ENCODE data around the gene PHF14. TPM values are rescaled to one million over a fixed set of nuclear protein-coding genes. Genes with fewer than 3 reads are reported as not detected.

PHF14 gene
- total RNA-seq, 1 experiment from 2014 or later: 35.4 TPM

GRCh38 chr7:11009631-11010030, 36.0 kb downstream of the PHF14 start:
- Histone ChIP-seq H3K4me2 (ENCODE audit: low read length) (no peak overlapping the region), H3K27ac (ENCODE audit: low read length) (no peak overlapping the region), H3K9ac (ENCODE audit: low read length) (no peak overlapping the region), H3K4me3 (ENCODE audit: low read length) (no peak overlapping the region), H4K20me1 (ENCODE audit: low read length) (no peaks in the 10 kb centered on the region), H3K36me3 (ENCODE audit: low read depth, low read length) (no peaks in the 10 kb centered on the region), H3K9me2 (replicated peaks; ENCODE audit: low read length) (no peaks in the 10 kb centered on the region), H3F3A (ENCODE audit: low read length, unreplicated experiment) (no peaks in the 10 kb centered on the region), H3K27me3 (ENCODE audit: low read length) (no peaks in the 10 kb centered on the region), H2AFZ (ENCODE audit: low read length) (no peak overlapping the region), H3K9me3 (ENCODE audit: low read length) (no peaks in the 10 kb centered on the region), H3K4me1 (ENCODE audit: insufficient read depth, low read length) (no peaks in the 10 kb centered on the region), H3K79me2 (ENCODE audit: low read length) (peaks cover 28% of the 10 kb centered on the region)
- DNase-seq (no peak), ATAC-seq (no peak)
- no TSS peak for BruUV-seq (replicated peaks)
- CTCF ChIA-PET: no interaction called here
- POLR2A ChIA-PET (ENCODE audit: unreplicated experiment): no interaction called here
- intact Hi-C loops (cut with micrococcal nuclease): no loop called here
- TF ChIP-seq EZH2 (IDR thresholded peaks at IDR 0.05; ENCODE audit: low read length, unreplicated experiment) (no peak), CTCF (conservative IDR thresholded peaks at IDR 0.05; ENCODE audit: low read depth, low read length) (no peak), EZH2phosphoT487 (IDR thresholded peaks at IDR 0.05; ENCODE audit: borderline replicate concordance, low read length) (no peak)

DNA sequence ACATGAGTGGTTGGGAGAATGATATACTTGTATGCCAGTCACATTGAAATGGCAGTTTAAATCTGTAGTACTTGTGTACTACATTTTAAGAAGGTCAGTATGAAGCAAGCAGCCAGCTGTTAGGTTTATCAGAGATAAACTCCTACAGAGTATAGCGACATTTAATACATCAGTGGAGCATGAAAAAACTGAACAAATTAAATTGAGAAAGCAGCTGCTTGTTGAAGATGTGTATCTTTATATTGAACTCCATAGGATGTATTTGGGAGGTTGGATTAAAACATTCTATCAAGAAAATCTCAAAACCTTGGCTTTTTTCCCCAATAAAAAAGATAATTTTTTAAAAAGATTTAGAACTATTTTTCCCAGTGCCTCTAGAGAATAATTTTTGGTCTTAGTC, 47.8 kb downstream of the PHF14 start:
- no peaks in the 10 kb centered on the region for H3F3A ChIP-seq (ENCODE audit: low read length, unreplicated experiment)
- peaks cover 5% of the 10 kb centered on the region; the same call in 1 of the 2 replicates for H3K79me2 ChIP-seq (ENCODE audit: low read length)
- no peak overlapping the region for H3K27ac ChIP-seq (ENCODE audit: low read length)
- no peak overlapping the region for H3K9ac ChIP-seq (ENCODE audit: low read length)
- no peak for TF ChIP-seq EZH2phosphoT487 (IDR thresholded peaks at IDR 0.05; ENCODE audit: borderline replicate concordance, low read length)
- TF ChIP-seq CTCF (conservative IDR thresholded peaks at IDR 0.05; ENCODE audit: low read depth, low read length): no peak
- no peak for TF ChIP-seq EZH2 (IDR thresholded peaks at IDR 0.05; ENCODE audit: low read length, unreplicated experiment)
- no peaks in the 10 kb centered on the region for H4K20me1 ChIP-seq (ENCODE audit: low read length)
- no peak for ATAC-seq
- POLR2A ChIA-PET (ENCODE audit: unreplicated experiment): no interaction called here
- no peaks in the 10 kb centered on the region for H3K27me3 ChIP-seq (ENCODE audit: low read length)
- no peak overlapping the region for H2AFZ ChIP-seq (ENCODE audit: low read length)
- intact Hi-C loops (cut with micrococcal nuclease): no loop called here
- no peak overlapping the region for H3K4me3 ChIP-seq (ENCODE audit: low read length)
- CTCF ChIA-PET: no interaction called here
- H3K36me3 ChIP-seq (ENCODE audit: low read depth, low read length): peaks cover 7% of the 10 kb centered on the region
- no peaks in the 10 kb centered on the region for H3K4me1 ChIP-seq (ENCODE audit: insufficient read depth, low read length)
- H3K4me2 ChIP-seq (ENCODE audit: low read length): no peak overlapping the region
- no peaks in the 10 kb centered on the region for H3K9me3 ChIP-seq (ENCODE audit: low read length)
- no peak for DNase-seq
- H3K9me2 ChIP-seq (replicated peaks; ENCODE audit: low read length): no peaks in the 10 kb centered on the region
- no TSS peak for BruUV-seq (replicated peaks)

GRCh38 chr7:11026452-11027359, 53.0 kb downstream of the PHF14 start:
- ATAC-seq: no peak
- Histone ChIP-seq H3K4me3 (ENCODE audit: low read length) (no peak overlapping the region), H4K20me1 (ENCODE audit: low read length) (no peaks in the 10 kb centered on the region), H2AFZ (ENCODE audit: low read length) (no peak overlapping the region), H3K27ac (ENCODE audit: low read length) (no peak overlapping the region), H3K36me3 (ENCODE audit: low read depth, low read length) (peaks cover 7% of the 10 kb centered on the region), H3K4me2 (ENCODE audit: low read length) (no peak overlapping the region), H3F3A (ENCODE audit: low read length, unreplicated experiment) (no peaks in the 10 kb centered on the region), H3K9me3 (ENCODE audit: low read length) (no peaks in the 10 kb centered on the region), H3K4me1 (ENCODE audit: insufficient read depth, low read length) (no peaks in the 10 kb centered on the region), H3K9ac (ENCODE audit: low read length) (no peak overlapping the region), H3K9me2 (replicated peaks; ENCODE audit: low read length) (no peaks in the 10 kb centered on the region), H3K79me2 (ENCODE audit: low read length) (no peaks in the 10 kb centered on the region), H3K27me3 (ENCODE audit: low read length) (no peaks in the 10 kb centered on the region)
- no peak for DNase-seq
- intact Hi-C loops (cut with micrococcal nuclease): no loop called here
- no peak for TF ChIP-seq EZH2phosphoT487 (IDR thresholded peaks at IDR 0.05; ENCODE audit: borderline replicate concordance, low read length)
- TF ChIP-seq CTCF (conservative IDR thresholded peaks at IDR 0.05; ENCODE audit: low read depth, low read length): no peak
- TF ChIP-seq EZH2 (IDR thresholded peaks at IDR 0.05; ENCODE audit: low read length, unreplicated experiment): no peak
- POLR2A ChIA-PET (ENCODE audit: unreplicated experiment): no interaction called here
- CTCF ChIA-PET: no interaction called here
- BruUV-seq (replicated peaks): no TSS peak

All from PC-3 (cell line).